DMS 273 treated with DMSO at 0.1 percent for 48 hours (cell line): ENCODE measurements around the gene ANKRD49.

Experiments
- DNase-seq: peaks from one replicate; lab custom pipeline; 2025; lab: John Stamatoyannopoulos, UW

The ANKRD49 gene

DNA sequence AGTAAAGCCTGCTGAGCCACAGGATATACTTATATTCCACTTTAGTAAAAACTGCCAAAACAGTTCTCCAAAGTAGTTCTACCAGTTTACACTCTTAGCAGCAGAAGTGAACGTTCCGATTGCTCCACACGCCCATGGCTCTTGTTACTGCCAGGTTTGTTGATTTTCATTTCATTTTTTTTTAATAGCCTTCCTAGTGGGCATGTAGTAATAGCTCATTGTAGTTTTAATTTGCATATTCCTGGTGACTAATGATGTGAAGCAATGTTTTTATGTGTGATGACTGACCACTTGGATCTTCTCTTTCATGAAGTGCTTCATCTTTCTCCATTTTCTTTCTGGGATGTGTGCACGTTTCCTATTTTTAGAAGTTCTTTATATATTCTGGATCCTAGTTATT lies 13.7 kb downstream of the ANKRD49 start:
- DNase-seq, result no peak

DNA sequence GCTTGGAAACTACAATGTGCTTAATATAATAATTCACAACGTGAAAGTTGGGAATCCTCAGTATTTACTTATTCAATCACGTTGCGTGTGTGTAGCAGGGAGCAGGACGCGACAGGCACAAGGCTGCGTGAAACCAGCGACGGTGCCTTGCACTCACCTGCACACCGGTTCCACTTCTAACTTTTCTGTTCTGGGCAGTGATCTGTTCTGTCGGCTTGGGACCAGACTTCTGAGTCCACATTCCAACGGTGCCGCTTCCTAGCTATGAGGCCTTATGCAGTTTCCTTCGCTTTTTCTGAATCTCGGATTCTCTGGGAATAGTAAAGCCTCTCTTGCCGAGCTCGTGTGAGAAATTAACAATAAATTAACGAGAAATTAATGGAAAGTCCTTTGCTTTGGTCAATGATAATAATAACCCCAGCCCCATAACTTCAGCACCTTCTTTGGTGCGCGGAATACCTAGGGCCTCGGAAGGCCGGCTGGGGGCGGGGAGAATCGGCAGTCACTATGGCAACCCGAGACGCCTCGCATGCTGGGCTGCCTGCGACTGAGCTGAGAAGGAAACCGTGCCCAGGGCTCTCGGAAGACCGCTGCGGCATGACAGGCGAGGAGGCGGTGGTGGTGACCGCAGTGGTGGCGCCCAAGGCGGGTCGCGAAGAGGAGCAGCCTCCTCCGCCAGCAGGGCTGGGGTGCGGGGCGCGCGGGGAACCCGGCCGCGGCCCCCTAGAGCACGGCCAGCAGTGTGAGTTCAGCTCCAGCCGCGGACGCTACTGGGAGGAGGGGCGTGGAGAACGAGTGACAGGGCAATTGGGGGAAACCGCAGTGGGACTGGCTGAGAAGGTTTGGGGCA lies 18.4 kb downstream of the ANKRD49 start, which contains the start of gene C11orf97:
C11orf97 (plus strand) TSS at position 530 of the 850 bp plus-strand sequence; CDS start at position 598, 68 bp downstream.
- DNase-seq, result no peak

DNA sequence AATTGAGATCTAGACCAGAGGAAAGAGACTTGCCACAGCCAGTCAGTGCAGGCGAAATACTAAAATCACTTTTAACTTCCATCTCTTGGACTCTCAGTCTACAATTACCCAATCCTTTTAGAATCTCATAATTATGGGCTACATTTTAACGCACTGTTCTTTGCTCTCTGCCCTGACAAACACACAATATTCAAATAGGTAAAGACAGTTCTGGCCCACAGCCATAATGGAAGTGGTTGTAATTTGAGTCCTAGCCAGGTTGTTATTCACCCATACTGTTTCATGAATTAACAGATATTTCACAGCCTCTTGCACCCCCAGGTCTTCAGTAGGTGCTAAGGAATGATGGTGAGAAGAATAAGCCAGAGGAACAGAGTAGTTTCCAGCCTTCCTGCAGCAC lies 19.3 kb downstream of the ANKRD49 start:
- no peak for DNase-seq

DNA sequence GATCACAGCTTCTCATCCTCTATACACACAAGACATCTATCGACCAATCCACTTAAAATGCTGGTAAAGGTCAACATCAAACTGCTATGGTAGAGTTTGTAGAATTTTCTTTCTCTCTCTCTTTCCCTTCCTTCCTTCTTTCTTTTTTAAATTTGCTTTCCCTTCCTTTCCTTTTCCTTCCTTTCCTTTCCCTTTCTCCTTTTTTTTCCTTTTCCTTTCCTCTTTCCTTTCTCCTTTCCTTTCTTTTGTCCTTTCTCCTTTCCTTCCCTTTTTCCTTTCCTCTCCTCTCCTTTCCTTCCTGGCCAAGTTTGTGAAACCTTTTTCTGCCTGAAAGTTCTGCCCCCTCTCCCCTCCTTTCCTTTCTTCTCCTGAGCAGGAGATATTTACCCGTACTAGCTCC lies 21.6 kb downstream of the ANKRD49 start:
- DNase-seq, result no peak

DNA sequence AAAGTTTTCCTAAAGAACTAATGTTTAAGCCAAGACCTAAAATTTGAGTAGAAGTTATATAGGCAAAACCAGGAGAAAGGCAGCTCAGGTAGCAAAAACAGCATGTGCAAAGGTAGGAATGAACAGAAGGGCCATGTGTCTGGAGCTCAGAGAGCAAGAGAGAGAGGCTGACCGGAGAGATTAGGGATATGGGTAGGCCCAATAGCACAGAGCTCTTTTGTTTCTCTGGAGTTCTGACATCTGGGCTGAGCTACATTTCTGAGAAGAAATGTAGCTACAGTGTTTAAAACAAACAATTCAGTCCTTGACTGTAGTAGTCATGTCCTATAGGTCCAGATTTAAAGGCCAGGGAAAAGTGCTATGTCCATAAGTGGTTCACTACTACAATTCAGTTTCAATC lies 22.9 kb downstream of the ANKRD49 start:
- DNase-seq, result no peak

DNA sequence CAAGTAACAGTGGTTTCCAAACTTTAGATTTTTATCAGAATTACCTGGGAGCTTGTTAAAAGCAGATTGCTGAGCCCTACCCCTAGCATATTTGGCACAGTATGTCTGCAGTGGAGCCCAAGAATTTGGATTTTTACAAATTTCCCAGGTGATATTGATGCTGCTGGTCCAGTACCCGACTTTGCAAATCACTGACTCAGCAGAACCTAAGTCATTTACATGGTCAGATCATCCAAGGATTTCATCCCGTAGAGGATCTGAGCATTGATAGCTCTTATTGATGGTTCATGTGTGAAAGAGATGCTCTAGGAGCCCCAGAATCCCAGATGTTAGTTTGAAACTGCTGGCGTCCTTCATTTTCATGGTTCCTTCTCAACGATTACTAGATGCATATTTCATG lies 24.5 kb downstream of the ANKRD49 start:
- DNase-seq, result no peak

DNA sequence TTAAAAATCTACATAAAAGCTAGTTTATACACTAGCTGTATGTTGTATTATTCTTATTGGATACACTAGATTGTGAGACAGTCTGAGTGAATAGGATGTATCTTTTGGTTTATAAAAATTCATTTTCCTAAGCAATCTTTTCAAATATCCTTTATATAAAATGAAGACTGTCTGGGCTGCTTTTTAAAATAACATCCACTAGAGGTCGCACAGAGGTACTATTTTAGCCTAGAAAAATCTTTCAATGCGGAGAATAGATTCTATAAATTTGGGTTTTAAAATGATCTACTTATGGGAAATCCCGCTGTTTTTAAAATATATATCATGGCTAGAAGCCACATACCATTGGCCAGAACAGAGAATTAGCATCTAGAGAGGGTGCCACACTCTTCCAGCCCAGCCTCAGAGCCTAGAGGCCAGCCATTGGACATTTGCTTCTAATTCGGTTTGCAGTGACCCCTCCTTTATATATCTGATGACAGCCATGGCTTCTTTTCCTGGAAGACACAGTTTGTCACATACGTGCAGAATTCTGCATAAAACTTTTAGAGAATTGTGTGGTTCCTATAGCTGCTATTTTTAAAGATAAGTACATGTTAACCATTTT lies 25.8 kb downstream of the ANKRD49 start:
- no peak for DNase-seq

DNA sequence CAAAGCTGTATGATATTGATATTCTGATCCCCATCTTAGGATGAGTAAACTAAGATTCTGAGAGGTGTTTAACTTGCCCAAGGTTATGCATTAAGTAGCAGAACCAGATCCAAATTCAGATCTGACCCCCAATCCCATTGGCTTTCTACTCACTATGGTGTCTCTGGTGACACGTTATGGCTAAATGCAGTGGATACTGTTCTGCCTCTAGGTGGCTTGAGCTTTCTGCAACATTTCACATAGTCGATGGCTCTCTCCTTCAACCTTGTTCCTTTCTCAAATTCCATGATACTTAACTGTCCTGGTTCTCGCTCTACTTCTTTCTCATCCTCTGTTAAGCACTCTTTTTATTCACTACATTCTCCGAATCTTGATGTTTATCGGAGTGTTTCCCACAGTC lies 27.9 kb downstream of the ANKRD49 start:
- DNase-seq, result no peak

DNA sequence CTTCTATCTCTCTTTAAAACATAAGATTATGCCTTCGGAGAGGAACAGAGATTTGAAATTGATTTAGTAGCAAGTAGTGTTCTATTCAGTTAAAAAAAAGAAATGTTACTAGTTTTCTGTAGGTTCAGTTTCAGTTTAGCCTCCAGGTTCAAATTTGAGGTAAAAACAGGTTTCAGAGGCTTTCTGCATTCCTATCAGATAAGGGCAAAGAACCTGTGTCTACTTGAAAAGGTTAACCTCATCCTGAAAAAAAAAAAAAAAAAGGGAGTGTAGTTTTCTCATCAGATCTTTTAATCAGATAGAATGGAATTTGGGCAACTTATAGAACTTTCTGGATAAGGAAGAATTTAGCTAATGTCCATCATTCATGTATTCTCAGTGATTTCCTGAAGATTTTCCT lies 30.6 kb downstream of the ANKRD49 start:
- no peak for DNase-seq

DNA sequence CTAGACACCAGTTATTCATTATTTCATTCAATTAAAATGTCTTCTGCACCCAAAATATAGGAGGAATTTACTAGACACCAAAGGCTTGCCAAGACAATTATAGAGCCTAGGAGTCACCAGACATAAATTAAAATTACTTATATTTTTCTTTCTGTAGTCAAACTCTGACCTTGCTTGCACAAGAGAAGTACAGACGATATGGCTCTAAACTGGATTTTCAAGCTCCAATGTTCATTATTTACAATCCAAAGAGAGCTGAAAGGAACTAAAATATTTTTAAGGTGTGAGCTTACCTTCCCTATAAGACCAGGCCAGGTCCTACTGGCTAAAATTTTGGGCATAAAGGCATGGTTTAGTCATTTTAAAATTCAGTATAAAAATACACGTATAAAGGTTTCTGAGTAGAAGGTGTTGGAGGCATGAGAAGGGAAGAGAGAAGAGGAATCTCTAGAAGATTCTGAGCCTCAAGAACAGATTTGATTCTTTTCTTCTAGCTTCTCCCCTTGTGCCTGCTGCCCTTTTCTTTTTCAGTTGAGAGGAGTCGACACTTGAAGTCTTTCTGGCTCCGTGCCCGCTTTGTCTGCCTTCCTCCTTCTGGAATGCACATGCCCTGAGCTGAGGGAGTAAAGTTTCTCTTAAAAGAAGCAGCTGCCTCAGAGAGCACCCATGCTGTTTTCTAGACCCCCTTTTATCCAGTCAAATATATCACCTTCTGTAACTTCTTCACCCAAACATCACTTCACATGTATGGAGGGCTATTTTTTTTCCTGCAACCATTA lies 32.0 kb downstream of the ANKRD49 start:
- DNase-seq, result no peak

DNA sequence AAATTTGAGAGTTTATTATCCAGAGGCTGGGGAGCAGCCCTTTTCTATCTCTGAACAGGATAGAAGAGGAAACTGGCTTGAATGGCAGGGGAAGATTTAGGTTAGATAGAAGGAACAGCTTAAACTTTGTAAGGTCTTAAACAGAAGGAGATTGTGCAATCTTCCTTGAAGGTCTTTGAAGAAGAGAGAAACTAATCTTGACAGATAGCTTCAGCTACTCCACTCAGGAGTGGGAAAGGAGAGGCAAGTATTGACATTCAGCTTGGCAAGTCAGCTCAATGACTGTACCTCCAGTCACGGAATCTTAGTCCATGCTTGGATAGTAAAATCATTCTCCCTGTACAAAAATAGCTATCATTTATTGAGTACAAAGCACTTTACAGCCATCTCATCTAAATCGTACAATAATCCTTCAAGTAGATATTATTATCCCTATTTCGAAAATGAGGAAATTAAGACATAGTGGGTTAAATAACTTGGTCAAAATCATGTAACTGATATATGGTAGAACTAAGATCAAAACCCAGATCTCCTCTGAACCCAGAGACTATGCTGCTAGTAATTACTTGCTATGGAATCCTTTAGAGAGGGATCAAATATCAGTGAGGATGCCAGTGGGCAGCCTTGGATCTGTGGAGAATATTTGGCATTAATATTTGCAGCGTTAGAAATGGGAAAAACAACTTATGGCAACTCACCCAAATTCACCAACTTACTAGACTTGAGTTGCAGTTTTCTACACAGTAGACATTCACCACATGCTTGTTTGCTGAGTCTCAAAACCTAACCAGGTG lies 33.1 kb downstream of the ANKRD49 start:
- no peak for DNase-seq

DNA sequence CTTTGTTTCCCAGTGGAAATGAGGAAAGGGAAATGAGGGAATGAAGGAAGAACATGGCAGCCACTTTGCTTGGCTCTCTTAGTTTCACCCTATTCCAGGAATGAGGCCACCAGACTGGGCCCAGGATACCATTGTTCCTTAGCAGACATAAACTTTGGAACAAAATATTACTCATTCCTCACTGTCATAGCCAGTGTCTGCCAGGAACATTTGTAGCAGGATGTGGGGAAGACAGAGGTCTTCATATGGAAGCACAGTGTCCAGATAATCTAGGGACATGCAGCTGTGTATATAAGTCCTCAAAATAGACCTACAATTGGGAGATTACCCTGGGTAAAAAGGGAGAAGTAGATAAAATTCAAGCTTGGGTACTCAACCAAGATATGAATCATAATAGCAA lies 34.8 kb downstream of the ANKRD49 start:
- DNase-seq, result no peak

DNA sequence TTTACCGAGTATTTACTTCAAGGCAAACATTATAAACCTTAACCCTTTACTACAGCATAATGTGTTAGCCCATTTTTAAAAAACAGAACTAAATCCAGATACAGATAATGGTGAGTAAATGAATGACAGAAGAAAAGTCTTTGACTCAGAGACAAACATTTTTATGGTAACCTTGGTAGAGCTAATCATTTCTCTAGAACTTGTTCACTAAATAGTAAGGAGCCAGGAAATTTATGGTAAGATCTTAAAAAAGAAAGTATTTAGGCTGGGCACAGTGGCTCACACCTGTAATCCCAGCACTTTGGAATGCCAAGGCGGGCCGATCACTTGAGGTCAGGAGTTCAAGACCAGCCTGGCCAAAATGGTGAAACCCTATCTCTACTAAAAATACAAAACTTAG lies 38.4 kb downstream of the ANKRD49 start:
- DNase-seq, result no peak

DNA sequence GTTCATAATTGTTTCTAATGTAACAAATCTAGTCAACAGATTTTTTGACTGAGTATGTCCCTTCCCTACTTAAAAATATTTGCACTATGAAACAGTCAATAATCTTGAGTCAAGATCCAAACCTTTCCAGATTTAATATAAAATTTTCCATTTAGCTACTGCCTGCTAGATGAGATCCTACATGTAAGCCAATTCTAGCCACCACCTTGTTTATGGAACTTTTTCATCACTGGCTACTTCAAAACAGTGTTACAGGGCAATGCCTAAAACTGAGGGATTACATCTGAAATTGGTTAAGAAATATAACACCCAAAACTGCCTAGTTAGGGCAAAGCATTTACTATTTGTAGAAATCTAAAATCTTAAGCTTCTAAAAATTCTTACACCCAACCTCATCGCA lies 39.4 kb downstream of the ANKRD49 start:
- DNase-seq, result no peak

DNA sequence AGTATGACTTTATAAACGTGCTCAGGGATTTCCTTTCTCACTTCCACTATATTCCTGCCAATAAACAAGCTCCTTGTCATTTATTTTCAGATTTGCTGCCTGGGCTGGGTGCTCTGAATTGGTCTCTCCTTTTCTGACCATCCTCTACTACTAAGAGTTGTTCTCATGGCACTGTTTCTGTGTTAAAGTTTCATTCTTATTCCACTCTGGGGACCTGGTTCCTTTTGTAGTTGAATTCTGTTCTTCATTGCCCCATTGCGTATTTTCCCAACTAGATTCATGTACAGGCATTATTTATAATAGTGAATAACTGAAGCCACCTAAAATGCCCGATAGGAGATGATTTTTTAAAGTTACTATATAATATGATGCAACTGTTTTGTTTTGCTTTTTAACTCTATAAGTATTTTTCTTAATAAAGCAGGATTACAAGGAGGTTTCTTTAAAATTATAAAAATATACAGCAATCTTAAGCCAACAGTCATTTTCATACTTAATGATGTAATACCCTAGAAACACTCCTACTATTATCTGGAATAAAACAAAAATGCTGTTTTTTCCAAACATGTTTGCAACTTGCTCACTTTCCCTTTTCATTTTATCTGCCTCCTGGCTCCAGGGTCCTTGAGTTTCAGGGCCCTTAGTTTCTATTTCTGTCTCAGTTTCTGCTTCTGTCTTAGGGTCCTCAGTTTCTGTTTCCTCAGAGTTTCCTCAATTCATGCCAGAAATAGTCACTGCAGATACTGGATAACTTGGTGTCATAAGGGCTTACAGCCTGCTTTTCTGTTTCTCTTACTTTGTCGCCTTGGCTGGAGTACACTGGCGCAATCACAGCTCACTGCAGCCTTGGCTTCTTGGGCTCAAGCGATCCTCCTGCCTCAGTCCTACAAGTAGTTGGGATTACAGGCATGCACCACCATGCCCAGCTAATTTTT lies 40.2 kb downstream of the ANKRD49 start:
- no peak for DNase-seq

DNA sequence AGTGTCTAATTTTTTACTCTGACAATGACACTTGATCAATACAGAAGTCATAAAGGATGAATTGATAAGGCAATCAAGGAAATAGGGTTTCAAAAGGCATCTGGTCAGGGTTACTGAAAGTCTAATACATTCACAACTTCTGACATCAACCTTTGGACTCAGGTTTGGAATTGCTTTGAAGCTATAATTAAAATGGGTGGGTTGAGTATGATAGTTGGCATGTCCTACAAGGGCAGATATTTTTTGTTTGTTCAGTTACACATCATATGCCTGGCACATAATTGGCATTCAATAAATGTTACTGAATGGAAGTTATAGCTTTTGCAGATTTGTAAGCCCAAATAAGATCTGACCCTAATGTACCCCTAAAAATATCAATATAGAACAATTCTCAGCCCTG lies 42.6 kb downstream of the ANKRD49 start:
- DNase-seq, result no peak

DNA sequence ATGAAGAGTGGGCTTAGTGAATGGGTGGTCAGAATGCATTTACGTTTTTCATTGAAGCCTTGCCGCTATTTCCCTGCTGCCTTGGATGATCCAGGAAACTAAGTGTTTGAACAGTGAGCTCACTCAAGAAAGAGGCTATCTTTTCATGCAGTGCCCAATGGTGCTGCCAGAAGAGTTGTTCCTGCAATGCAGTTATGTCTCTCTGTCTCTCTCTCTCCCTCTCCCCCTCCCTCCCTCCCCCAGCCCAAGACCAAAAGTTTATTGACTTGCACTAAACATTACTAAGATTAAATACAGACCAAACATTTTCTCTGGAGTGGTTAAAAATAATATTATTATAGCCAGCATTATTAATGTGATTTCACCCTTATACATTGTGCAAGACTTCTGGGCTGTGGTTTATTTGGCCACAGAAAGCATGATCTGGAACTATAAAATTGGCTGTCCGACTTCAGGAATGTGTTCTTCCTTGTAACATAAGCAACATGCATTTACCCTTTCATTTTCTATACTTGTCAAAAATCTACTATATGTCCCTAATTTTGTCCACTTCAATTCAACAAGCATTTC lies 43.3 kb downstream of the ANKRD49 start:
- no peak for DNase-seq

DNA sequence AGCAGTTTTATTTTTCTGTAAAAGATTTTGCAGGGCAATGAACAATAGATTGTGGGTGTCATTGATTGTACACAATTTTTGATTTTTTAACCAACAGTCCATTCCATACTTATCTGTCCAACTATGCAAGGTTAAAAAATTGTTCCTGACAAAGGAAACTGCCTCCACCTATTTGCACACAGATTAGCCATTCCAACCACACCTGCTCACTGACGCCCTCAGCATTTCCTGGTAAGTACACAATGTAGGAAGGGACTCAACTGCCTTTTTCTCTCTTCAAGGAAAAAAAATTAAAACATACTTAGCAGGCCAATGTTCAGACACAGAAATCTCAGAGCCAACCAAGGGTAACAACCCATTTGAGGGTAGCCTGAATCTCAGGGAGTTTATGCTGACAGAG lies 45.6 kb downstream of the ANKRD49 start:
- DNase-seq, result no peak

DNA sequence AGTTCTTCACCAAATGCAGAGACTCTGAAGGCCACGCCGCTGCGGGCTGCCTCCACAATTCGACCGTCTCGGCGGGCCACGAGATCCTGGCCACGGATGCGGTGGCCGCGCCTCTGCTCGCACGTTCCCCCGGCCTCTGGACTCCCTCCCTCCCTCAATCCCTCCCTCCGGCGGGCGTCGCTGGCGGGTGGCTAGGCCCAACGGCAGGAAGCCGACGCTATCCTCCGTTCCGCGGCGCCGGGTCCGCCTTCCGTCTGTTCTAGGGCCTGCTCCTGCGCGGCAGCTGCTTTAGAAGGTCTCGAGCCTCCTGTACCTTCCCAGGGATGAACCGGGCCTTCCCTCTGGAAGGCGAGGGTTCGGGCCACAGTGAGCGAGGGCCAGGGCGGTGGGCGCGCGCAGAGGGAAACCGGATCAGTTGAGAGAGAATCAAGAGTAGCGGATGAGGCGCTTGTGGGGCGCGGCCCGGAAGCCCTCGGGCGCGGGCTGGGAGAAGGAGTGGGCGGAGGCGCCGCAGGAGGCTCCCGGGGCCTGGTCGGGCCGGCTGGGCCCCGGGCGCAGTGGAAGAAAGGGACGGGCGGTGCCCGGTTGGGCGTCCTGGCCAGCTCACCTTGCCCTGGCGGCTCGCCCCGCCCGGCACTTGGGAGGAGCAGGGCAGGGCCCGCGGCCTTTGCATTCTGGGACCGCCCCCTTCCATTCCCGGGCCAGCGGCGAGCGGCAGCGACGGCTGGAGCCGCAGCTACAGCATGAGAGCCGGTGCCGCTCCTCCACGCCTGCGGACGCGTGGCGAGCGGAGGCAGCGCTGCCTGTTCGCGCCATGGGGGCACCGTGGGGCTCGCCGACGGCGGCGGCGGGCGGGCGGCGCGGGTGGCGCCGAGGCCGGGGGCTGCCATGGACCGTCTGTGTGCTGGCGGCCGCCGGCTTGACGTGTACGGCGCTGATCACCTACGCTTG lies 50.2 kb downstream of the ANKRD49 start, which contains the start of gene FUT4:
FUT4 (plus strand) TSS at position 227 of the 951 bp plus-strand sequence; CDS start at position 440, 213 bp downstream.
- peak; percentile 28 for DNase-seq
